HepG2 (cell line): ENCODE results near the gene RABEP2. TPM values are rescaled to one million over a fixed set of nuclear protein-coding genes. Genes with fewer than 3 reads are reported as not detected.

ENCODE experiments used
- GTF2F1 ChIP-seq: fragments of 150-350 bp; IDR thresholded peaks from 2 replicates; pipeline ENCODE4 v1.6.1; 2014; ENCODE audit warnings: low read length
- HES4 ChIP-seq: sonication (generic); formaldehyde crosslinking; IDR thresholded peaks from 2 replicates; pipeline ENCODE4 v1.9.0; 2021; ENCODE audit warnings: mild to moderate bottlenecking, missing genetic modification reagents, borderline replicate concordance
- HNRNPK ChIP-seq: fragments of 200-400 bp; formaldehyde crosslinking; IDR thresholded peaks from 2 replicates; pipeline ENCODE4 v1.6.1; 2018; ENCODE audit warnings: low read length, low read depth, moderate library complexity, mild to moderate bottlenecking; ENCODE audit not compliant: poor library complexity, severe bottlenecking
- IKZF1 ChIP-seq: fragments of 450-650 bp; IDR thresholded peaks from 2 replicates; pipeline ENCODE4 v1.7.1; 2016
- MXD4 ChIP-seq: IDR thresholded peaks from 2 replicates; pipeline ENCODE4 v1.6.1; 2016; ENCODE audit warnings: mild to moderate bottlenecking, missing biosample characterization, missing genetic modification reagents
- NFRKB ChIP-seq: fragments of 450-650 bp; IDR thresholded peaks from 2 replicates; pipeline ENCODE4 v1.6.1; 2017
- SETDB1 ChIP-seq: sonication (generic); formaldehyde crosslinking; IDR thresholded peaks from 2 replicates; pipeline ENCODE4 v1.5.1; 2020; ENCODE audit warnings: missing genetic modification reagents, mild to moderate bottlenecking, borderline replicate concordance
- ZKSCAN1 ChIP-seq: fragments of 150-350 bp; IDR thresholded peaks from 2 replicates; pipeline ENCODE4 v1.6.1; 2014; ENCODE audit warnings: low read length
- ZNF331 ChIP-seq: sonication (generic); formaldehyde crosslinking; IDR thresholded peaks from 2 replicates; pipeline ENCODE4 v1.4.0; 2020; ENCODE audit warnings: missing genetic modification reagents
- ZNF44 ChIP-seq: sonication (generic); formaldehyde crosslinking; IDR thresholded peaks from 2 replicates; pipeline ENCODE4 v1.5.1; 2020; ENCODE audit warnings: mild to moderate bottlenecking, missing genetic modification reagents
- ZNF777 ChIP-seq: sonication (generic); formaldehyde crosslinking; IDR thresholded peaks from 2 replicates; pipeline ENCODE4 v1.4.0; 2020; ENCODE audit warnings: missing genetic modification reagents
- polyA plus RNA-seq, 8 experiments: library from polyadenylated mRNA; depleted of rRNA in 3 of 8; stranded (reverse) in 7 of 8; unstranded in 1 of 8; fragments of >200 nt; fragmentation: Illumina TruSeq in 4 of 8; extraction: Trizol in 4 of 8; gene quantifications; 2 replicates each; pipeline versions ENCODE4 v1.2.1 to v1.2.3, GENCODE V29; 2011 to 2016; ENCODE audit warnings: low read depth in 4 of 8, missing spikeins in 1 of 8, mixed read lengths in 1 of 8; ENCODE audit not compliant: insufficient read depth in 1 of 8
- total RNA-seq, 5 experiments: library from RNA; depleted of rRNA; stranded (reverse); fragments of >200 nt; fragmentation: Illumina TruSeq; extraction: Trizol; gene quantifications; 2 replicates each; pipeline ENCODE4 v1.2.3, GENCODE V29; 2016; ENCODE audit warnings: low read depth in 1 of 5
- TF ChIP-seq, protein P1 (sequence below): sonication (generic); formaldehyde crosslinking; IDR thresholded peaks from 2 replicates; pipeline ENCODE4 v1.5.1; 2020; ENCODE audit warnings: mild to moderate bottlenecking, missing genetic modification reagents, moderate library complexity
- TF ChIP-seq, protein P2 (sequence below): sonication (generic); formaldehyde crosslinking; IDR thresholded peaks from 2 replicates; pipeline ENCODE4 v1.5.0; 2020; ENCODE audit warnings: mild to moderate bottlenecking, missing genetic modification reagents
- TF ChIP-seq, protein P3 (sequence below): sonication (generic); formaldehyde crosslinking; IDR thresholded peaks from 2 replicates; pipeline ENCODE4; 2020; ENCODE audit warnings: missing genetic modification reagents, mild to moderate bottlenecking, borderline replicate concordance
- TF ChIP-seq, protein P4 (sequence below): sonication (generic); formaldehyde crosslinking; IDR thresholded peaks from 2 replicates; pipeline ENCODE4 v1.5.0; 2020; ENCODE audit warnings: mild to moderate bottlenecking, missing genetic modification reagents, borderline replicate concordance
- TF ChIP-seq, protein P5 (sequence below): sonication (generic); formaldehyde crosslinking; IDR thresholded peaks from 2 replicates; pipeline ENCODE4 v1.4.0; 2020; ENCODE audit warnings: mild to moderate bottlenecking, low read depth, missing genetic modification reagents

The RABEP2 gene
- total and polyA plus RNA-seq, 2 of the 13 experiments (the other 11 are each of a cell fraction or from before 2014, with no cell fraction given): 10.8 to 18.4 TPM

DNA sequence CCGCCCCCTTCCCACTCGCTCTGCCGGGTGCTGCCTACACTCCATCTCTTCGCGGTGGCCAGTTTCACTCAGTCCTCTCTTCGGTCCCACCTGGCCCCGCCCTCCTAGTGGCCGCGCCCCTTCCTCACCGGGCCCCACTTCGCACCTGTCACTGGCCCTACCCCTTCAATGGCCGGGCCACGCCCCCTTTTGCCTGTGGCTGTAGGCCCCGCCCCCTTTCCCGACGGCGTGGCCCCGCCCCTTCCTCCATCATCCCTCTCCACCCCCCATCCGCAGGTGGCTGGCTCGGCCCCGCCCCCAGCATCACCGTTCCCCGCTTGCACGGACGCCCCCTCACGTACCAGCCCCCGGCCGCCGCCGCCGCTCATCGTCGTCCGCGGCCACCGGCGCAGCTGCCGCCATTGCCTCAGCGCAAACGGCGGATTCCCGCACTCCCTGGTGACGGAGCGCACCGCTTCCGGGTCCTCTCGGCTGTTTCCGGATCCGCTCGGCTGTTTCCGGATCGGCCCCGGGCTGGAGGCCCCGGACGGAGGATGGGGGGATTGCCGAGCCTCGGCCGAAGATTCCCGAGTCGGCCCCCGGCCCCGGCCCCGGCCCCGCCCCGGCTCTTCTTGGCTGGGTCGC lies at the start of gene RABEP2 (continued):
- TF ChIP-seq, protein P1, sequence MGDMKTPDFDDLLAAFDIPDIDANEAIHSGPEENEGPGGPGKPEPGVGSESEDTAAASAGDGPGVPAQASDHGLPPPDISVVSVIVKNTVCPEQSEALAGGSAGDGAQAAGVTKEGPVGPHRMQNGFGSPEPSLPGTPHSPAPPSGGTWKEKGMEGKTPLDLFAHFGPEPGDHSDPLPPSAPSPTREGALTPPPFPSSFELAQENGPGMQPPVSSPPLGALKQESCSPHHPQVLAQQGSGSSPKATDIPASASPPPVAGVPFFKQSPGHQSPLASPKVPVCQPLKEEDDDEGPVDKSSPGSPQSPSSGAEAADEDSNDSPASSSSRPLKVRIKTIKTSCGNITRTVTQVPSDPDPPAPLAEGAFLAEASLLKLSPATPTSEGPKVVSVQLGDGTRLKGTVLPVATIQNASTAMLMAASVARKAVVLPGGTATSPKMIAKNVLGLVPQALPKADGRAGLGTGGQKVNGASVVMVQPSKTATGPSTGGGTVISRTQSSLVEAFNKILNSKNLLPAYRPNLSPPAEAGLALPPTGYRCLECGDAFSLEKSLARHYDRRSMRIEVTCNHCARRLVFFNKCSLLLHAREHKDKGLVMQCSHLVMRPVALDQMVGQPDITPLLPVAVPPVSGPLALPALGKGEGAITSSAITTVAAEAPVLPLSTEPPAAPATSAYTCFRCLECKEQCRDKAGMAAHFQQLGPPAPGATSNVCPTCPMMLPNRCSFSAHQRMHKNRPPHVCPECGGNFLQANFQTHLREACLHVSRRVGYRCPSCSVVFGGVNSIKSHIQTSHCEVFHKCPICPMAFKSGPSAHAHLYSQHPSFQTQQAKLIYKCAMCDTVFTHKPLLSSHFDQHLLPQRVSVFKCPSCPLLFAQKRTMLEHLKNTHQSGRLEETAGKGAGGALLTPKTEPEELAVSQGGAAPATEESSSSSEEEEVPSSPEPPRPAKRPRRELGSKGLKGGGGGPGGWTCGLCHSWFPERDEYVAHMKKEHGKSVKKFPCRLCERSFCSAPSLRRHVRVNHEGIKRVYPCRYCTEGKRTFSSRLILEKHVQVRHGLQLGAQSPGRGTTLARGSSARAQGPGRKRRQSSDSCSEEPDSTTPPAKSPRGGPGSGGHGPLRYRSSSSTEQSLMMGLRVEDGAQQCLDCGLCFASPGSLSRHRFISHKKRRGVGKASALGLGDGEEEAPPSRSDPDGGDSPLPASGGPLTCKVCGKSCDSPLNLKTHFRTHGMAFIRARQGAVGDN: peak; percentile 74
- TF ChIP-seq HES4 (CRISPR knock-in tag) (no peak), ZNF44 (CRISPR knock-in tag) (0 out of 2 replicates have a peak, but pooled peaks have one; percentile 16), HNRNPK (peak; percentile 87), MXD4 (CRISPR knock-in tag) (0 out of 2 replicates have a peak, but pooled peaks have one; percentile 6), SETDB1 (no peak), ZKSCAN1 (no peak), ZNF777 (peak; percentile 65; the same call in 1 of the 2 replicates), GTF2F1 (no peak), IKZF1 (no peak), ZNF331 (CRISPR knock-in tag) (0 out of 2 replicates have a peak, but pooled peaks have one; percentile 28), NFRKB (no peak)
- TF ChIP-seq, protein P2, sequence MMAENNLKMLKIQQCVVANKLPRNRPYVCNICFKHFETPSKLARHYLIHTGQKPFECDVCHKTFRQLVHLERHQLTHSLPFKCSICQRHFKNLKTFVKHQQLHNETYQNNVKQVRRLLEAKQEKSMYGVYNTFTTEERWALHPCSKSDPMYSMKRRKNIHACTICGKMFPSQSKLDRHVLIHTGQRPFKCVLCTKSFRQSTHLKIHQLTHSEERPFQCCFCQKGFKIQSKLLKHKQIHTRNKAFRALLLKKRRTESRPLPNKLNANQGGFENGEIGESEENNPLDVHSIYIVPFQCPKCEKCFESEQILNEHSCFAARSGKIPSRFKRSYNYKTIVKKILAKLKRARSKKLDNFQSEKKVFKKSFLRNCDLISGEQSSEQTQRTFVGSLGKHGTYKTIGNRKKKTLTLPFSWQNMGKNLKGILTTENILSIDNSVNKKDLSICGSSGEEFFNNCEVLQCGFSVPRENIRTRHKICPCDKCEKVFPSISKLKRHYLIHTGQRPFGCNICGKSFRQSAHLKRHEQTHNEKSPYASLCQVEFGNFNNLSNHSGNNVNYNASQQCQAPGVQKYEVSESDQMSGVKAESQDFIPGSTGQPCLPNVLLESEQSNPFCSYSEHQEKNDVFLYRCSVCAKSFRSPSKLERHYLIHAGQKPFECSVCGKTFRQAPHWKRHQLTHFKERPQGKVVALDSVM (CRISPR knock-in tag): peak; percentile 98
- TF ChIP-seq, protein P3, sequence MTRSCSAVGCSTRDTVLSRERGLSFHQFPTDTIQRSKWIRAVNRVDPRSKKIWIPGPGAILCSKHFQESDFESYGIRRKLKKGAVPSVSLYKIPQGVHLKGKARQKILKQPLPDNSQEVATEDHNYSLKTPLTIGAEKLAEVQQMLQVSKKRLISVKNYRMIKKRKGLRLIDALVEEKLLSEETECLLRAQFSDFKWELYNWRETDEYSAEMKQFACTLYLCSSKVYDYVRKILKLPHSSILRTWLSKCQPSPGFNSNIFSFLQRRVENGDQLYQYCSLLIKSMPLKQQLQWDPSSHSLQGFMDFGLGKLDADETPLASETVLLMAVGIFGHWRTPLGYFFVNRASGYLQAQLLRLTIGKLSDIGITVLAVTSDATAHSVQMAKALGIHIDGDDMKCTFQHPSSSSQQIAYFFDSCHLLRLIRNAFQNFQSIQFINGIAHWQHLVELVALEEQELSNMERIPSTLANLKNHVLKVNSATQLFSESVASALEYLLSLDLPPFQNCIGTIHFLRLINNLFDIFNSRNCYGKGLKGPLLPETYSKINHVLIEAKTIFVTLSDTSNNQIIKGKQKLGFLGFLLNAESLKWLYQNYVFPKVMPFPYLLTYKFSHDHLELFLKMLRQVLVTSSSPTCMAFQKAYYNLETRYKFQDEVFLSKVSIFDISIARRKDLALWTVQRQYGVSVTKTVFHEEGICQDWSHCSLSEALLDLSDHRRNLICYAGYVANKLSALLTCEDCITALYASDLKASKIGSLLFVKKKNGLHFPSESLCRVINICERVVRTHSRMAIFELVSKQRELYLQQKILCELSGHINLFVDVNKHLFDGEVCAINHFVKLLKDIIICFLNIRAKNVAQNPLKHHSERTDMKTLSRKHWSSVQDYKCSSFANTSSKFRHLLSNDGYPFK (CRISPR knock-in tag): peak; percentile 73; the same call in 1 of the 2 replicates
- TF ChIP-seq, protein P4, sequence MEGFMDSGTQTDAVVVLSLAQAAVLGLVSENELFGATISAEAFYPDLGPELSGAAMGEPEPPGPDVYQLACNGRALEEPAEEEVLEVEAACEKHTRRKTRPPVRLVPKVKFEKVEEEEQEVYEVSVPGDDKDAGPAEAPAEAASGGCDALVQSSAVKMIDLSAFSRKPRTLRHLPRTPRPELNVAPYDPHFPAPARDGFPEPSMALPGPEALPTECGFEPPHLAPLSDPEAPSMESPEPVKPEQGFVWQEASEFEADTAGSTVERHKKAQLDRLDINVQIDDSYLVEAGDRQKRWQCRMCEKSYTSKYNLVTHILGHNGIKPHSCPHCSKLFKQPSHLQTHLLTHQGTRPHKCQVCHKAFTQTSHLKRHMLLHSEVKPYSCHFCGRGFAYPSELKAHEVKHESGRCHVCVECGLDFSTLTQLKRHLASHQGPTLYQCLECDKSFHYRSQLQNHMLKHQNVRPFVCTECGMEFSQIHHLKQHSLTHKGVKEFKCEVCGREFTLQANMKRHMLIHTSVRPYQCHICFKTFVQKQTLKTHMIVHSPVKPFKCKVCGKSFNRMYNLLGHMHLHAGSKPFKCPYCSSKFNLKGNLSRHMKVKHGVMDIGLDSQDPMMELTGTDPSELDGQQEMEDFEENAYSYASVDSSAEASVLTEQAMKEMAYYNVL (CRISPR knock-in tag): no peak
- TF ChIP-seq, protein P5, sequence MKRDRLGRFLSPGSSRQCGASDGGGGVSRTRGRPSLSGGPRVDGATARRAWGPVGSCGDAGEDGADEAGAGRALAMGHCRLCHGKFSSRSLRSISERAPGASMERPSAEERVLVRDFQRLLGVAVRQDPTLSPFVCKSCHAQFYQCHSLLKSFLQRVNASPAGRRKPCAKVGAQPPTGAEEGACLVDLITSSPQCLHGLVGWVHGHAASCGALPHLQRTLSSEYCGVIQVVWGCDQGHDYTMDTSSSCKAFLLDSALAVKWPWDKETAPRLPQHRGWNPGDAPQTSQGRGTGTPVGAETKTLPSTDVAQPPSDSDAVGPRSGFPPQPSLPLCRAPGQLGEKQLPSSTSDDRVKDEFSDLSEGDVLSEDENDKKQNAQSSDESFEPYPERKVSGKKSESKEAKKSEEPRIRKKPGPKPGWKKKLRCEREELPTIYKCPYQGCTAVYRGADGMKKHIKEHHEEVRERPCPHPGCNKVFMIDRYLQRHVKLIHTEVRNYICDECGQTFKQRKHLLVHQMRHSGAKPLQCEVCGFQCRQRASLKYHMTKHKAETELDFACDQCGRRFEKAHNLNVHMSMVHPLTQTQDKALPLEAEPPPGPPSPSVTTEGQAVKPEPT (CRISPR knock-in tag): 0 out of 2 replicates have a peak, but pooled peaks have one; percentile 77
